HepG2 (cell line): ENCODE measurements around the gene ITIH2. TPM values are rescaled to one million over a fixed set of nuclear protein-coding genes. Genes with fewer than 3 reads are reported as not detected.

Experiments
- ATAC-seq: fragments of 200-7000 bp; cut with Tn5 transposase; 3 replicates; pipeline ENCODE4 v1.9.1; 2020; ENCODE audit warnings: mild to moderate bottlenecking, moderate library complexity
- BruUV-seq: library from RNA; stranded (reverse); fragments of 400-500 nt; replicated peaks from 2 replicates; lab custom pipeline; 2021; lab: Mats Ljungman, UMichigan
- CTCF ChIA-PET: fragments of 300-600 bp; formaldehyde crosslinking; extraction: SDS; loops from one replicate; lab custom pipeline; 2021; ENCODE audit warnings: low total read pairs, inconsistent platforms, low intra/inter-chr PET ratio; lab: Yijun Ruan, JAX
- POLR2A ChIA-PET: fragments of 350-600 bp; sonication (Branson Sonifier 250); formaldehyde crosslinking; loops from one replicate; lab custom pipeline; 2020; ENCODE audit warnings: antibody characterized with exemption, inconsistent platforms; lab: Yijun Ruan, JAX
- DNase-seq: peaks from one replicate; pipeline ENCODE4 v3.0.0-alpha.2; 2015; ENCODE audit warnings: low spot score
- FAIRE-seq: peaks from 3 replicates; lab custom pipeline; 2011; peaks lifted over from hg19 to GRCh38; lab: Jason Lieb, UNC
- H2AFZ ChIP-seq: one replicate; pipeline ENCODE4 v1.6.1; 2011; ENCODE audit warnings: low read length, inconsistent platforms
- H3K27ac ChIP-seq: fragments of 300-600 bp; 3 replicates; pipeline ENCODE4 v1.8.0; 2011; ENCODE audit warnings: mixed run types, mild to moderate bottlenecking, mixed read lengths, low read length, inconsistent platforms; ENCODE audit not compliant: insufficient read depth; ENCODE audit errors: extremely low read length
- H3K27me3 ChIP-seq, 2 experiments: fragments of 200-600 bp in 1 of 2; 2 replicates in 1 of 2; 3 replicates in 1 of 2; pipeline versions ENCODE4 v1.6.0 to v1.8.0; 2011; ENCODE audit warnings: low read length in 2 of 2, mild to moderate bottlenecking in 2 of 2, moderate library complexity in 2 of 2, inconsistent platforms in 1 of 2; ENCODE audit not compliant: insufficient read depth in 2 of 2, control insufficient read depth in 1 of 2
- H3K36me3 ChIP-seq, 2 experiments: fragments of 200-600 bp in 1 of 2; replicated peaks in 1 of 2; 2 replicates in 1 of 2; 3 replicates in 1 of 2; pipeline versions ENCODE4 v1.5.1 to v1.8.0; 2011; ENCODE audit warnings: low read length in 2 of 2, inconsistent platforms in 1 of 2; ENCODE audit not compliant: insufficient read depth in 2 of 2, control insufficient read depth in 1 of 2
- H3K4me1 ChIP-seq: 2 replicates; pipeline ENCODE4 v1.5.1; 2012; ENCODE audit warnings: low read length, inconsistent platforms; ENCODE audit not compliant: insufficient read depth
- H3K4me2 ChIP-seq: 2 replicates; pipeline ENCODE4 v1.6.0; 2011; ENCODE audit warnings: low read depth, low read length, inconsistent platforms
- H3K4me3 ChIP-seq, 3 experiments: fragments of 200-600 bp in 1 of 3; sonication (generic), shearing (Covaris generic) in 1 of 3; replicated peaks in 1 of 3; 2 replicates each; pipeline ENCODE4 v1.5.1; 2011 to 2016; ENCODE audit warnings: low read length in 3 of 3, inconsistent platforms in 2 of 3, low read depth in 2 of 3, mild to moderate bottlenecking in 2 of 3, control low read depth in 1 of 3, mixed read lengths in 1 of 3; ENCODE audit not compliant: insufficient read depth in 1 of 3
- H3K79me2 ChIP-seq: one replicate; pipeline ENCODE4 v1.6.1; 2011; ENCODE audit warnings: low read length, inconsistent platforms; ENCODE audit not compliant: insufficient read depth
- H3K9ac ChIP-seq: 2 replicates; pipeline ENCODE4 v1.6.0; 2011; ENCODE audit warnings: mild to moderate bottlenecking, low read depth, low read length, inconsistent platforms; ENCODE audit not compliant: insufficient read depth
- H3K9me3 ChIP-seq: 2 replicates; pipeline ENCODE4 v1.5.1; 2012; ENCODE audit warnings: mild to moderate bottlenecking, low read length
- H4K20me1 ChIP-seq: 2 replicates; pipeline ENCODE4 v1.6.0; 2011; ENCODE audit warnings: inconsistent platforms, mild to moderate bottlenecking, low read length, moderate library complexity; ENCODE audit not compliant: insufficient read depth
- ARNTL ChIP-seq: sonication (generic); formaldehyde crosslinking; IDR thresholded peaks from 2 replicates; pipeline ENCODE4 v1.4.0; 2020; ENCODE audit warnings: mild to moderate bottlenecking, missing genetic modification reagents
- HDAC6 ChIP-seq: fragments of 200-600 bp; sonication (generic); IDR thresholded peaks from 2 replicates; pipeline ENCODE4 v1.7.0; 2017; ENCODE audit warnings: mild to moderate bottlenecking, antibody characterized with exemption, low read length, low read depth
- XRCC5 ChIP-seq: fragments of 200-400 bp; formaldehyde crosslinking; optimal IDR thresholded peaks from 2 replicates; pipeline ENCODE3; 2017; ENCODE audit warnings: mild to moderate bottlenecking, low read length
- ZBTB7A ChIP-seq: sonication (generic); formaldehyde crosslinking; IDR thresholded peaks from 2 replicates; pipeline ENCODE4 v1.8.0; 2022; ENCODE audit warnings: mild to moderate bottlenecking, missing genetic modification reagents
- ZBTB7B ChIP-seq: sonication (generic); formaldehyde crosslinking; IDR thresholded peaks from 2 replicates; pipeline ENCODE4 v1.4.0; 2020; ENCODE audit warnings: missing genetic modification reagents
- ZNF510 ChIP-seq: sonication (generic); formaldehyde crosslinking; IDR thresholded peaks from 2 replicates; pipeline ENCODE4 v1.4.0; 2020; ENCODE audit warnings: low read depth, mild to moderate bottlenecking, missing genetic modification reagents
- ZNF563 ChIP-seq: sonication (generic); formaldehyde crosslinking; IDR thresholded peaks from 2 replicates; pipeline ENCODE4 v1.8.0; 2022; ENCODE audit warnings: mild to moderate bottlenecking, moderate library complexity, missing genetic modification reagents
- ZNF678 ChIP-seq: sonication (generic); formaldehyde crosslinking; IDR thresholded peaks from 2 replicates; pipeline ENCODE4 v1.4.0; 2020; ENCODE audit warnings: mild to moderate bottlenecking, missing genetic modification reagents
- ZNF839 ChIP-seq: sonication (generic); formaldehyde crosslinking; IDR thresholded peaks from 2 replicates; pipeline ENCODE4 v1.4.0; 2020; ENCODE audit warnings: missing genetic modification reagents, mild to moderate bottlenecking, borderline replicate concordance
- ZSCAN21 ChIP-seq: sonication (generic); formaldehyde crosslinking; IDR thresholded peaks from 2 replicates; pipeline ENCODE4 v1.8.0; 2022; ENCODE audit warnings: mild to moderate bottlenecking, missing genetic modification reagents, moderate library complexity, borderline replicate concordance
- WGBS: methylation state at CpG from one replicate; pipeline ENCODE4 v1.1.6; 2017; ENCODE audit warnings: low lambda C conversion rate; 5-methylcytosine and 5-hydroxymethylcytosine counted together
- in situ Hi-C: cut with HindIII; loops from 2 replicates; pipeline ENCODE4 v1.10.0; 2017; ENCODE audit warnings: low pct_unique_long_range_greater_than_20kb; ENCODE audit not compliant: extremely low pct_ligation_motif_present
- intact Hi-C: fragments of 100-400 bp; cut with micrococcal nuclease; formaldehyde crosslinking; loops from one replicate; pipeline ENCODE4 v1.10.0; 2022; ENCODE audit not compliant: unreplicated experiment
- polyA plus RNA-seq, 8 experiments: library from polyadenylated mRNA; depleted of rRNA in 3 of 8; stranded (reverse) in 7 of 8; unstranded in 1 of 8; fragments of >200 nt; fragmentation: Illumina TruSeq in 4 of 8; extraction: Trizol in 4 of 8; gene quantifications; 2 replicates each; pipeline versions ENCODE4 v1.2.1 to v1.2.3, GENCODE V29; 2011 to 2016; ENCODE audit warnings: low read depth in 4 of 8, missing spikeins in 1 of 8, mixed read lengths in 1 of 8; ENCODE audit not compliant: insufficient read depth in 1 of 8
- total RNA-seq, 5 experiments: library from RNA; depleted of rRNA; stranded (reverse); fragments of >200 nt; fragmentation: Illumina TruSeq; extraction: Trizol; gene quantifications; 2 replicates each; pipeline ENCODE4 v1.2.3, GENCODE V29; 2016; ENCODE audit warnings: low read depth in 1 of 5
- TF ChIP-seq, protein P1 (sequence below): sonication (generic); formaldehyde crosslinking; IDR thresholded peaks from 2 replicates; pipeline ENCODE4 v1.4.0; 2020; ENCODE audit warnings: mild to moderate bottlenecking, missing genetic modification reagents, borderline replicate concordance
- TF ChIP-seq, protein P2 (sequence below): sonication (generic); formaldehyde crosslinking; IDR thresholded peaks from 2 replicates; pipeline ENCODE4 v1.4.0; 2020; ENCODE audit warnings: missing genetic modification reagents, low read depth, mild to moderate bottlenecking, borderline replicate concordance
- TF ChIP-seq, protein P3 (sequence below): sonication (generic); formaldehyde crosslinking; IDR thresholded peaks from 2 replicates; pipeline ENCODE4 v1.4.0; 2020; ENCODE audit warnings: mild to moderate bottlenecking, low read depth, missing genetic modification reagents
- TF ChIP-seq, protein P4 (sequence below): sonication (generic); formaldehyde crosslinking; conservative IDR thresholded peaks from 2 replicates; pipeline ENCODE4 v1.4.0; 2020; ENCODE audit warnings: missing genetic modification reagents
- TF ChIP-seq, protein P5 (sequence below): IDR thresholded peaks from 2 replicates; pipeline ENCODE4 v1.6.1; 2016; ENCODE audit warnings: mild to moderate bottlenecking, missing biosample characterization, missing genetic modification reagents

Gene ITIH2
- total and polyA plus RNA-seq, 2 of the 13 experiments (the other 11 are each of a cell fraction or from before 2014, with no cell fraction given) = 1,197 to 1,427 TPM

DNA sequence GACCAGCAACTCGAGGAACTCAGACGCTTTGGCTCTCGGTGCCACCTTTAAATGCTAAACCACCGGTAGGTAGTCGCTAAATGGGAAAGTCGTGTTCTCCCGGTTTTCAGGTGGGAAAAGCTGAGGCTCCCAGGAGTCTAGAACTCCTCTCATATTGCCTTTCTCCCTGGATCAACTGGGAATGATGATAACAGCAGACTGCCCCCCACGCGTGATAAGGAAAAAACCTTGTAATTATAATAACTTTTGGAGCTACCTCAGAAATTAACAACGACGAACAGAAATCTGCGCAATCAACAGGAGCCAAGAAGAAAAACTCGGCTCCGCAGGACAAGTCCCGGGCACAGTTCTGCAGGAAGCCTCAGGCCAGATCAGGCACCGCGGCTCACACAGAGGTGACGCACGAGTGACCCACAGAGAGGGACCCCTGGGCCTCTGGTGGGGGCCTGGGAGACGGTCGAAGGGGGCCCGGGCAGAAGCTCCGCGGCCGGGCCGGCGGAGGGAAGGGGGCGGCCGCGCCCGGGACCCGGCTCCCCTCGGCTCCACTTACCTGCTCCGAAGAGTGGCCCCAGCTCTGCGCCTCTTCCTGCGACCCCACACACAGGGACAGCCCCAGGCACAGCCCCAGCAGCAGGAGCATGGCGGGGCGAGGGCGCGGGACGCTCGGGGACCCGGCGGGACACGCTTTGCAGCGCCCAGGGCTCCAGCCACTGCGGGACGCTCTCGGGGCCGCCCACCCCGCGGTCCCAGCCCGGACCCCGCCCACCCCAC, 36.7 kb upstream of the ITIH2 start, which contains the start of gene ITIH5:
Gene ITIH5 (minus strand): TSS at position 714 of the 771 bp plus-strand sequence. CDS start 74 bp downstream, at position 640.
- H3K4me2 ChIP-seq = peak within 1 kb of the TSS; percentile 98
- ATAC-seq (peak; percentile 73), FAIRE-seq (no peak), DNase-seq (no peak)
- H3K27ac ChIP-seq = no peak within 1 kb of the TSS
- H3K9me3 ChIP-seq = no peaks in the 10 kb centered on the region
- H2AFZ ChIP-seq = peak within 1 kb of the TSS; percentile 76
- peaks cover 21% of the 10 kb centered on the region for H3K4me1 ChIP-seq
- no peaks in the 10 kb centered on the region for H4K20me1 ChIP-seq
- peak within 1 kb of the TSS; percentile 65; the same call in 1 of the 2 replicates for H3K9ac ChIP-seq
- in situ Hi-C loops = loop anchor here (10.0 kb wide), 1 partner anchor 122 kb away; no protein-coding TSS in a partner anchor
- intact Hi-C loops = loop anchor here (5.0 kb wide), 1 partner anchor 139 kb away; no protein-coding TSS in a partner anchor
- ChIA-PET POLR2A (interaction anchor here (1.0 to 2.9 kb wide), 11 partner anchors 19 to 137 kb away, joined by 3 to 18 read pairs (median 4); partner anchors contain the start of gene ITIH2), CTCF (no interaction called here)
- peak within 1 kb of the TSS; percentile 78 to 80 (median 78) for H3K4me3 ChIP-seq
- 2% methylated on average over 14 of the region's 54 CpGs for WGBS
- no peaks in the 10 kb centered on the region for H3K79me2 ChIP-seq
- no TSS peak for BruUV-seq
- no peaks in the 10 kb centered on the region for H3K36me3 ChIP-seq
- H3K27me3 ChIP-seq = peaks cover 0 to 23% of the 10 kb centered on the region in 2 experiments; a peak in 2 of 5 replicates
- TF ChIP-seq, protein P1, sequence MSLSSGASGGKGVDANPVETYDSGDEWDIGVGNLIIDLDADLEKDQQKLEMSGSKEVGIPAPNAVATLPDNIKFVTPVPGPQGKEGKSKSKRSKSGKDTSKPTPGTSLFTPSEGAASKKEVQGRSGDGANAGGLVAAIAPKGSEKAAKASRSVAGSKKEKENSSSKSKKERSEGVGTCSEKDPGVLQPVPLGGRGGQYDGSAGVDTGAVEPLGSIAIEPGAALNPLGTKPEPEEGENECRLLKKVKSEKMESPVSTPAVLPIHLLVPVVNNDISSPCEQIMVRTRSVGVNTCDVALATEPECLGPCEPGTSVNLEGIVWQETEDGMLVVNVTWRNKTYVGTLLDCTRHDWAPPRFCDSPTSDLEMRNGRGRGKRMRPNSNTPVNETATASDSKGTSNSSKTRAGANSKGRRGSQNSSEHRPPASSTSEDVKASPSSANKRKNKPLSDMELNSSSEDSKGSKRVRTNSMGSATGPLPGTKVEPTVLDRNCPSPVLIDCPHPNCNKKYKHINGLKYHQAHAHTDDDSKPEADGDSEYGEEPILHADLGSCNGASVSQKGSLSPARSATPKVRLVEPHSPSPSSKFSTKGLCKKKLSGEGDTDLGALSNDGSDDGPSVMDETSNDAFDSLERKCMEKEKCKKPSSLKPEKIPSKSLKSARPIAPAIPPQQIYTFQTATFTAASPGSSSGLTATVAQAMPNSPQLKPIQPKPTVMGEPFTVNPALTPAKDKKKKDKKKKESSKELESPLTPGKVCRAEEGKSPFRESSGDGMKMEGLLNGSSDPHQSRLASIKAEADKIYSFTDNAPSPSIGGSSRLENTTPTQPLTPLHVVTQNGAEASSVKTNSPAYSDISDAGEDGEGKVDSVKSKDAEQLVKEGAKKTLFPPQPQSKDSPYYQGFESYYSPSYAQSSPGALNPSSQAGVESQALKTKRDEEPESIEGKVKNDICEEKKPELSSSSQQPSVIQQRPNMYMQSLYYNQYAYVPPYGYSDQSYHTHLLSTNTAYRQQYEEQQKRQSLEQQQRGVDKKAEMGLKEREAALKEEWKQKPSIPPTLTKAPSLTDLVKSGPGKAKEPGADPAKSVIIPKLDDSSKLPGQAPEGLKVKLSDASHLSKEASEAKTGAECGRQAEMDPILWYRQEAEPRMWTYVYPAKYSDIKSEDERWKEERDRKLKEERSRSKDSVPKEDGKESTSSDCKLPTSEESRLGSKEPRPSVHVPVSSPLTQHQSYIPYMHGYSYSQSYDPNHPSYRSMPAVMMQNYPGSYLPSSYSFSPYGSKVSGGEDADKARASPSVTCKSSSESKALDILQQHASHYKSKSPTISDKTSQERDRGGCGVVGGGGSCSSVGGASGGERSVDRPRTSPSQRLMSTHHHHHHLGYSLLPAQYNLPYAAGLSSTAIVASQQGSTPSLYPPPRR (CRISPR knock-in tag) = no peak
- TF ChIP-seq ARNTL (CRISPR knock-in tag) = no peak
- no peak for TF ChIP-seq ZNF839 (CRISPR knock-in tag)
- no peak for TF ChIP-seq ZNF678 (CRISPR knock-in tag)
- no peak for TF ChIP-seq XRCC5
- TF ChIP-seq ZBTB7A (CRISPR knock-in tag) = no peak
- TF ChIP-seq, protein P2, sequence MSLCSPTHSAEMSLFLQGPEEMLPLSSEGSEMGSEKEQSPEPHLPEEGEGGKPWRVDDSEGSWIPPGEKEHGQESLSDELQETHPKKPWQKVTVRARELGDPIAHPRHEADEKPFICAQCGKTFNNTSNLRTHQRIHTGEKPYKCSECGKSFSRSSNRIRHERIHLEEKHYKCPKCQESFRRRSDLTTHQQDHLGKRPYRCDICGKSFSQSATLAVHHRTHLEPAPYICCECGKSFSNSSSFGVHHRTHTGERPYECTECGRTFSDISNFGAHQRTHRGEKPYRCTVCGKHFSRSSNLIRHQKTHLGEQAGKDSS (CRISPR knock-in tag) = no peak
- TF ChIP-seq, protein P3, sequence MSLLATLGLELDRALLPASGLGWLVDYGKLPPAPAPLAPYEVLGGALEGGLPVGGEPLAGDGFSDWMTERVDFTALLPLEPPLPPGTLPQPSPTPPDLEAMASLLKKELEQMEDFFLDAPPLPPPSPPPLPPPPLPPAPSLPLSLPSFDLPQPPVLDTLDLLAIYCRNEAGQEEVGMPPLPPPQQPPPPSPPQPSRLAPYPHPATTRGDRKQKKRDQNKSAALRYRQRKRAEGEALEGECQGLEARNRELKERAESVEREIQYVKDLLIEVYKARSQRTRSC (CRISPR knock-in tag) = no peak
- TF ChIP-seq HDAC6 = no peak
- TF ChIP-seq, protein P4, sequence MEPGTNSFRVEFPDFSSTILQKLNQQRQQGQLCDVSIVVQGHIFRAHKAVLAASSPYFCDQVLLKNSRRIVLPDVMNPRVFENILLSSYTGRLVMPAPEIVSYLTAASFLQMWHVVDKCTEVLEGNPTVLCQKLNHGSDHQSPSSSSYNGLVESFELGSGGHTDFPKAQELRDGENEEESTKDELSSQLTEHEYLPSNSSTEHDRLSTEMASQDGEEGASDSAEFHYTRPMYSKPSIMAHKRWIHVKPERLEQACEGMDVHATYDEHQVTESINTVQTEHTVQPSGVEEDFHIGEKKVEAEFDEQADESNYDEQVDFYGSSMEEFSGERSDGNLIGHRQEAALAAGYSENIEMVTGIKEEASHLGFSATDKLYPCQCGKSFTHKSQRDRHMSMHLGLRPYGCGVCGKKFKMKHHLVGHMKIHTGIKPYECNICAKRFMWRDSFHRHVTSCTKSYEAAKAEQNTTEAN (CRISPR knock-in tag) = no peak
- TF ChIP-seq, protein P5, sequence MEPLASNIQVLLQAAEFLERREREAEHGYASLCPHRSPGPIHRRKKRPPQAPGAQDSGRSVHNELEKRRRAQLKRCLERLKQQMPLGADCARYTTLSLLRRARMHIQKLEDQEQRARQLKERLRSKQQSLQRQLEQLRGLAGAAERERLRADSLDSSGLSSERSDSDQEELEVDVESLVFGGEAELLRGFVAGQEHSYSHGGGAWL (CRISPR knock-in tag) = no peak
- TF ChIP-seq ZSCAN21 (CRISPR knock-in tag) = no peak
- TF ChIP-seq ZNF510 = no peak
- 0 out of 2 replicates have a peak, but pooled peaks have one; percentile 31 for TF ChIP-seq ZBTB7B (CRISPR knock-in tag)
- TF ChIP-seq ZNF563 (CRISPR knock-in tag) = no peak
